Measurements from ENCODE around the gene FOXO3.

The FOXO3 gene

DNA sequence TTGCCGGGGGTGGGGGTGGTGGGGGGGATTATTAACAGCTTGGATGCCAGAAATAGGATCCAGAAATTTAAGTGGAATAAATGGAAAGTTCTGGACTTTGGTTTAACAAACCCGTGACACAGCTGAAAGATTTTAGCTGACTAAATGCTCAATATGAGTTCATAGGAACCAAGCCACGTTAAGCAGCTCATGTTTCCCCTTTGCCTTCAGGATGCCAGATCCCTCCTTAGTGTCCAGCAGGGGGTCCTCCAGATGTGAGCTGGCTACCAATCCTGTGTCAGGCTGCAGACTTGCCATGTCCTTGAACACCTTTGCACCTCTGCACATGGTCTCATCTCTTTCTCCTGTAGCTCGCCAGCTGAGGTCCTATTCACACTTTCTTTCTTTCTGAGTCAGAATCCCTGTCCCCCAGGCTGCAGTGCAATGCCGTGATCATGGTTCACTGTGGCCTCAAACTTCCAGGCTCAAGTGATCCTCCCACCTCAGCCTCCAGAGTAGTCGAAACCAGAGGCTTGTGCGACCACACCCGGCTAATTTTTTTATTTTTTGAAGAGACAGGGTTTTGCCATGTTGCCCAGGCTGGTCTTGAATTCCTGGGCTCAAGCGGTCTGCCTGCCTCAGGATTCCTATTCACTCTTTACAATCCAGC, 154.2 kb downstream of the FOXO3 start:
- no peak for DNase-seq (ENCODE audit: low spot score)

DNA sequence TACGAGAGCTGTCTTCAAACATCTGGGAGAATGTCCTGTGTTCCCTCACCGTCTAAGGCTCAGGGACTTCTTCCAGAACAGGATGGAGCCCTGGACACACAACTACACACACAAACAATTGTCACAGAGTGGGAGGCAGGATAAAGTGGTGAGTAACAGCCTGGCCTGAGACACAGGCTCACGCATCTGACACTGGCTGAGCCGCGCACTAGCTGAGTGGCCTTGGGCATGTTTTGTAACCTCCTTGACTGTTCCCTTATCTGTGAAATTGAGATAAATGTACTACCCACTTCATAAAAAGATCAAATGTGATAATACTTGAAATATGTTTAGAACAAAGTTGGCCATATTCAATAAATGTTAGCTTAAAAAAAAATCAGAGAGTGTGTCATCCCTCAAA, 155.1 kb downstream of the FOXO3 start:
- no peak for DNase-seq (ENCODE audit: low spot score)

DNA sequence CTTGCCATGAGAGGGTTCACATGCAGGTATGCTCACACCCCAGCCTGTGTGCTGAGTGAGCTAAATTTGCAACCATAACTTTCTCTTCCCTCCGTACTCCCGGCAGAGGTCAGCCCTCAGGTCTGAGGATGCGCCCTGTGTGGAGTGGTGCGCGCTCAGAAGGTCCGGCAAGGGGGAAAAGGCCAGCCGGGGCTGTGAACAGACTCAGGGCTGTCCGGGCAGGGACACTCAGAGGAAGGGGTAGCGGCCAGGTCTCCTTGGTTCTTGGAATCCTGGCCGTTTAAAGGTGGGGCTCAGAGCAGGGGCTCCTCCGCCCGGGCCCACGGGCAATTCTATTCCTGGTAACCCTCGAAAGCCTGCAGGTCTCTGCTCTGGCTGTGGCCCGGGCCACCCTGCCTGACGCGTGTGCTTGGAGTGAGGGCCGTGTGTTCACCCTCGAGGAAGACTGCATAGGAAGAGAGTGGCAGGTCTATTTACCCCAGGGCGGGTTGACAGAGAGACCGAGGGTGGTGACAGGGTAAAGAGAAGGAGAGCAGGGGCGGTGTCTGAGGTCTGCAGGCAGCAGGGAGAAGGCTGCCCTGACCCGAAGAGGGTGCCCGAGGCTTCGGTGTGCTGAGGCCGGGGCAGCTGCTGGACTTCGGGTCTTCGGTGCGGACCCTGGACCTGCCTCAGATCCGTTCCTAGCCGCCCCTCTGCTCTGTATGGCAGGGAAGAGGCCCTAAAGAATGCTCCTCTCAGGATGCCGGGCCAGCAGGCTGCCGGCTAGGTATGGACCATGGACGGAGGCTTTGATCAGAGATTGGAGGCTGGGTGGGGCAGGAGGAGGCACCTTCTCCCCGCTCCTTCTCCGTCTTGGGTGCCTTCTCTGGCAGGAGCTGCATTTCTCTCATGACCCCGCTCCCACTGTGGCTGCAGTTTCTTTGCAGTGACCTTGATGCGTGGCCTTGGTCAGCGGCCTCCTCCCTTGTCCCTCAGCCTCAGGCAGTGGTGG, 156.4 kb downstream of the FOXO3 start:
- no peak for DNase-seq (ENCODE audit: low spot score)

DNA sequence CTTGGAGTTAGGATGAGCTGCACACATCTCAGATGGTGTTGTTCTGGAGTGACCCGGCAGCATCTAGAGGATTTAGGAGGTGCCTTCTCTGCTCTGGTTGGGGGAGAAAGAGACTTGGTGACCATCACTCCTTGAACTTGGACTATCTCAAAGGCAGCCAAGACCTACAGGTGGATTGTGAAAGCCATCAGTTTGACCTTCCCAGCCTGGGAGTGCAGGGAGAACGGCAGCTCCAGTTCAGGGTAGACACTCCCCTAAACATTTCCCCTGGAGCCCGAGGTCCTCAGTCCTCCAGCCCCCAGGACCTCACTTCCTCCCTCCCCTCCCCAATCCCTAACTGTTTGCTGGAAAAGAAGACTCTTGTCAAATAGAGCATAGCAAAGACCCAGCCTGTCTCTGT, 158.8 kb downstream of the FOXO3 start:
- no peak for DNase-seq (ENCODE audit: low spot score)

DNA sequence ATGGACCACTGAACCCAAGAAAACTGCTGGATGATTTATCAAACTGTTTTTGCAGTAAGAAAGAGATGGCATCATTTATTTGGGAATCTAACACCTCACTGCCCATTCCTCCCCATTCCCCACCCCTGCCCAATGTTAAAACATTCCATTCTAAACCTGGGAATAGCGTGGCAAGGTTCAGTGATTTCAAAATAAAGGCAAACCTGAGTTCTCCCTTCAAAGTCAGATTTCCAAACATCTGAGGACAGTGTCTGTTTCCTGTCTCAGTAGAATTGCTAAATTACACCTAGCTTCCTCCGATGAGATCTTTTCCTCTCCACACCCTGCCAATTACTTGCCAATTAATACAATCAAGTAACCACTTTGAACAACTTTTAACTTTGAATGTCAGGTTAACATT, 160.1 kb downstream of the FOXO3 start:
- DNase-seq (ENCODE audit: low spot score), result no peak

DNA sequence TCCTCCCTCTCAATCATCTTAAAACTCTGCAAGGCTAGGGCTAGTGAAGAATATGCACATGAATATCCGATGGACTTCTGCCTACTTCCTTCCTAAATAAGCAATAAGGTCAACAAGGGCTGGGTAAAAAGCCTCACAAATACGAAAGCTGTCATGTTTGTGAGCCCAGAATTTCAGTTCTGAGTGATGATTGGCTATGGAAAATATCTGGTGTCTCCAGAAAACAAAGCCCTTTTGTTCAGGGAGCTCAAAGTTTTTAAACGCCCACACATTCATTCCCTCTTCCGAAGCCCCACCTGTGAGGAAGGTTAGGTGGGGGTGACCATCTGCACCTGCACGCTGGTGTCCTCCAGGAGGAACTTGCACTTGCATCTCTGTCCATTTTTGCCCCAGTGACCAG, 160.6 kb downstream of the FOXO3 start:
- DNase-seq (ENCODE audit: low spot score), result no peak

DNA sequence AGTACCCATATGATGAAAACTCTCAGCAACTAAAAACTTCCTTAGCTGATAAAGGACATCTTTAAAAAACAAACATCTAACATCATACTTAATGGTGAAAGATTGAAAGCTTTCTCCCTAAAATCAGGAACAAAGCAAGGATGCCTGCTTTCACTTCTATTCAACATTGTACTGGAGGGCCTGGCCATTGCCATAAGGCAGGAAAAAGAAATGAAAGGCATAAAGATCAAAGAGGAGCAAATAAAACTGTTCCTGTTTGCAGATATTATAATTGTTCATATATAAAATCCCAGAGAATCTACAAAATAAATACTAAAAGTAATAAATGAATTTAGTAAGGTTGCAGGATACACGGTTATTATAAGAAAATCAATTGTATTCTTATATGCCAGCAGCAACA, 162.9 kb downstream of the FOXO3 start:
- no peak for DNase-seq (ENCODE audit: low spot score)

DNA sequence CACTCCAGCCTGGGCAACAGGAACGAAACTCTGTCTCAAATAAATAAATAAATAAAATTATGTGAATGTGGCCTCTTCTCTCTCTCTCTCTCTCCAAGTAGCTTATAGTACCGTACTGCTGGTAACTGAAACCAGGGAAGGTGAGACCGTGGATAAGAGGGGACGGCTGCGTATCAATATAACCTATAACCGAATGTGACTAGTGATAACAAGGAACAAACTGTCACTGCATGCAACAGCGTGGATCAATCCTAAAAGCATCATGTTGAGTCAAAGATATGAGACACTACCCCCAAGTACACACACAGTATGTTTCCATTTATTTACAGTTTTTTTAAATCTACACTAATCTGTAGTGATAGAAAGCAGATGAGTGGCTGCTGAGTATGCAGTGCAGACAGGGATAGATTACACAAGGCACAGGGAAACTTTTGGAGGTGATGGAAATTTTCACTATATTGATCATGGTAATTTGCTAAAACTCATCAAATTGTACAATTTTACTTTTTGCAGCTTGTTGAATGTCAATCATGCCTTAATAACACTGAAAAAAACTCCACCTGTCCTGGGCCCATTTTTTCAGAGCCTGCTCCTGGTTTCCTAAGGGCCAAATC, 166.1 kb downstream of the FOXO3 start:
- no peak for DNase-seq (ENCODE audit: low spot score)

DNA sequence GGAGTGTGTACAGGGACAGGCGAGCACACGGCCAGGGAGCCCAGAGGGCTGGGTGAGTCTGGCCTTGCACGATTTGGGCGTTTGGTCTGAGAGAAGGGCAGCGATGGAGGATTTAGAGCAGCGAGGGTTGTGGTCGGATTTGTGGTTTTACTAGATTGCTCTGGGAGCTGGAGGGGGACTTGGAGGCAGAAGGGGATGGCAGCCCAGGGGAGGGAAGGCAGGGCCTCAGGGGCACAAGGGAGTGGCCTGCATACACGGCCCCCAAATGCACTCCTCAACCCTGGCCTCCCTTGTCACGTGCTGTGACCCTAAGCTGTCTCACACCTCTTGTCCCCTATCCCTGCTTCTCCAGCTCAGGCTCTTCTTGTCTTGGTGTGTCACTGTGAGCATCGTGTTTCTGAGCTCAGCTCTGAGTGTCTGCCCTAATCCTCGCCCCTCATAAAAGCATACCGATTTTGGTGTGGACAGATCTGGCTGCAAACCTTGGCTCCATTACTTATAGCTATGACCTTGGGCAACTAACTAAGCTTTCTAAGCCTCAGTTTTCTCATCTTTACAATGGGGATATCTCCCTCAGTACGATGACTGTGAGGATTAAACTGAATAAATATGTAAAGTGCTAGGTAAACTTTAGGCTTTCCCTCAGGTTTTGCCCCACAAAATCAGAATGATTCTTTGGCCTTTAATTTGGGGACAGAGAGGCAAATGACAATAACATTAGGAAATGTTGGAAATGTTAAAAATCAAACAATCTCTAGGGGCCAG, 167.4 kb downstream of the FOXO3 start:
- DNase-seq (ENCODE audit: low spot score), result no peak

DNA sequence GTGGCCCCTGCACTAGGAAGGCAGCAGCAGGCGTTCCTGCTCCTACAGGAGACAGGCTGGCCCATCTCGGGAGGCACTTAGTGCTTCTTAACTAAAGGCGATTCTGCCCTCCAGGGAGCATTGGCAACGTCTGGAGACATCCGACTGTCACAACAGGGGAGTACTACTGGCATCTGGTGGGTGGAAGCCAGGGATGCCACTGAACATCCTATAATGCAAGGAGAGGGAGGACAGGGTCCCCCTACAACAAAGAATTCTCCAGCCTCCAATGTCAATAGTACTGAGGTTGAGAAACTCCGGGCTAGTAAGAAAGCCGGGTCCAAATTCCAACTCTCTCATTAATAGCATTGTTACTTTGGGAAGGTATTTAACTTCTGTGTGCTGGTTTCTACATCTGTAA, 168.1 kb downstream of the FOXO3 start:
- DNase-seq (ENCODE audit: low spot score), result no peak

DNA sequence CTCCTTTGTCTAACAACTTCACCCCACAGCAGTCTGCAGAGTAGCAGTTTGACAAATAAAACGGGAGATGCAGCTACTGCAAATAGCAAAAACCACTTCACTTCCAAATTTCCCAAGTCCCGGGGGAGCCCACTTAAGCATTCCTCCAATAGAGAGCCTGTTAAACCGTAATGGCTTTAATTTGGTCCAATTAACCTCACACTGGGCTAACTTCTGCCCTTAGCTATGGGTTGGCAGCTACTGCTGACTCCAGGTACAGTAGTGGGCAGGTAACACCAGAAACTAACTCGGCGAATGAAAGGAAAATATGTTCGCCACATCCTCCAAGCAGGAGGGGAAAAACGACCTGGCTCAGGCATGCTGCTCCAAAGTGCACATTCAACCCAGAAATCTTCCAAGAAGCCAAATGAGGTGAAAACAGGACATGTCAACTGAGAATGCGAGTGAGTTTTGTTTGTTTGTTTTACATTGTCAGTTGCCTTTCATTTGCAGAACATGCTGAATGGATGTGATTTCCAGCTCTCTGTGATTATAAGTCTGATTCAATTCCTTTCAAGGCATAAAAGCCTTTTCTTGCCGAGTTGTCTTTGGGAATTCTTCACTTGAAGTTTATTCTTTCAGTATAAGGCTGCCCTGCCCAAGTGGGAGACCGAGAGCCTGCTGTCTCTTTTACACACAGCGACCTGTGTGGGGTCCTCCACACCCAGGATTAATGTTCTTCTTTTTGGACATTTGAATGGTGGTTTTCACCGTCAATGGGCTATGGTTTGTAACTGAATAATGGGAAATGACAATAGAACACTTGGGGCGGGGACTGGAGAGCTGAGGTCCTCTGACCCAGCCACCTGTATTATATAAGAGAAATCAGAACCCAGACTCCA, 170.2 kb downstream of the FOXO3 start:
- no peak for DNase-seq (ENCODE audit: low spot score)

DNA sequence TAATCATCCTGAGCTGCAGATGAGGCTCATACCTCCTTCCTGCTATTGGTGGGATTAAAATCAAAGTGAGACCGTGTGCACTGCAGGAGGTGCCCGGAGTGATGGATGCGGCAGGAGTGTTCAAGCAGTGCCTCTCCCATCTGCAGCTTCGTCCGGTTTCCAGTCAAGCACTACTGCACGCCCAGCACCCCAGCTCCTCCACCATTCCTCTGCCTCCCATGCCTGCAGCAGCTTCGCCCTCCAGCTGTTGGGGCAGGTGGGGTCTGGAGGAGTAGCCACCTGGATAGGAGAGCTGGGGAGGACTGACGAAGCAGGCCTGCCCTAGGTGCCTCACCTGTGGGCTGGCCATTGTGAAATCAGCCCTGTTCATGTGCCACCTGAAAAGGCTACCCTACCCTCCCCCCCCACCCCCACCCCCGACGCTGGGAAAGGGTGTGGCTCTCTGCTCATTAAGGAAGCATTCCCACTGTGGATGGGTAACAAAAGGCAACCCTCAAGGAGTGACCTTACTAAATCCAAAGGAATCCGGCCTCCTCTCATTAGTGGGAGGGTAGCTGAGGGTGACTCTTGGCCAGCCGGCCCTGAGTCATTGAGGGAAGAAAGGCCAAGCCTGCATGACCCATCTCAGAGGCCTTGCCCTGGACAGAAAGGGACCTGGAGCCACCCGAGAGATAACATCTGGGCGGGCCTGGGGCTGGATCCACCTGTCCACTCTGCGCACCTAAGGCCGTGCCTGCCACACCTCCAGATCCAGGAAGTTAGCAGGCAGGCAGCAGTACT, 171.6 kb downstream of the FOXO3 start:
- no peak for DNase-seq (ENCODE audit: low spot score)

DNA sequence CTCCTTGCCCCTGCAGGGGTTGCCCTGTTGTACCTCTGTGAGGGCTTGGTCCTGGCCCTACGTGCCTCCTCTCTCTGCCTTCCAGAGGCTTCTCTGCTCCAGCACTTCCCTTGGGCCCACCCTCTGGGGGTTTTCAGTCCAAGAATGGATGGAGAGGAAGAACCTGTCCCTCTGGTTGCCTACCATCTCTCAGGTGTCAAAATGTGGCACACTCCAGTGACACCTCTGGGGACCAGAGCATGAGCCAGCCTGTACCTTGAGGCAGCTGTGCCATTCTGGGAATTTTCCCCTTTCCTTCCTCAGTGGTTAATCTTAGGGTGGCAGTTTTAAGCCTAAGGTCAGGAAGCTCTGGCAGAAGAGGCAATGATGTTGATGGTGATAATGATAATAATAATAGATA, 172.3 kb downstream of the FOXO3 start:
- no peak for DNase-seq (ENCODE audit: low spot score)

DNA sequence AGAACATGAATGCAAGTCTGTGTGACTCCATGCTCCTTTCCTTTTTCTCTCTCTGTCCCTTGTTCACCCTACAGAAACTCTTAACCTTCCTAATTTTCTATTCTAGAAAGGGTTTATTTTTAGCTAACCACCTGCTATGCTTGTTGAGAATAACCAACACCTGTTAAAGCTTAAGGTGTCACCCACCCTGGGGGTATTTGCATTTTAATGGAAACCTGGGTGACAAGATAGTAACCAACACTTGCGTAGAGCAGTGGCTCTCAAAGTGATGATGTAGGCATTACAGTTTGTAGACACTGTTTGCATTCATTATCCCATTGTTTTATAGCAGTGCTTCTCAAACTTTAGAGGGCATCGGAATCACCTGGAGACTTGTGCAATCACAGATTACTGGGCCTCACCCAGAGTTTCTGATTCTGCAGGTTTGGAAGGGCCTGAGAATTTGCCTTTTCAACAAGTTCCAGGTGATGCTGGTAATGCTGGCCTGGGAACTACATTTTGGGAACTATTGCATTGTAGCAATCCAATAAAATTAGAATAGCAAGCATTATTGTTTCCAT, 173.1 kb downstream of the FOXO3 start:
- no peak for DNase-seq (ENCODE audit: low spot score)
